Suprapubic skin (tissue), 3 donors: ENCODE data around the gene ESPNL.

Experiments
- CTCF ChIP-seq, 2 donors: fragments of 200-600 bp in 1 of 2; fragments of 450-650 bp in 1 of 2; sonication (generic) in 1 of 2; IDR thresholded peaks; one replicate each; pipeline ENCODE4 v1.5.1; 2016 to 2019; ENCODE audit warnings: antibody characterized with exemption in 2 of 2, mild to moderate bottlenecking in 1 of 2, moderate library complexity in 1 of 2
- POLR2AphosphoS5 ChIP-seq, 3 donors: sonication (generic); formaldehyde crosslinking; IDR thresholded peaks; one replicate each; pipeline ENCODE4 v1.6.1; 2017; ENCODE audit warnings: antibody characterized with exemption in 3 of 3

- TF ChIP-seq CTCF (IDR thresholded peaks at IDR 0.05) (no peak), POLR2AphosphoS5 (IDR thresholded peaks at IDR 0.05) (no peak)
These were observed 14.2 kb downstream of the ESPNL start for GRCh38 chr2:238114331-238114841.
